Upper lobe of left lung (tissue), 4 donors: Measurements from ENCODE around the gene RPS5.

Source experiments
- EP300 ChIP-seq, 4 donors: sonication (generic); formaldehyde crosslinking; IDR thresholded peaks; one replicate each; pipeline ENCODE4 v1.5.1; 2017; ENCODE audit warnings: antibody characterized with exemption in 4 of 4, control low read depth in 2 of 4
- POLR2AphosphoS5 ChIP-seq, 2 donors: sonication (generic); formaldehyde crosslinking; IDR thresholded peaks; one replicate each; pipeline ENCODE4 v1.5.1; 2017; ENCODE audit warnings: antibody characterized with exemption in 2 of 2

- no peak for TF ChIP-seq EP300 (IDR thresholded peaks at IDR 0.05)
- TF ChIP-seq POLR2AphosphoS5 (IDR thresholded peaks at IDR 0.05): peak; percentile 43 to 45
Measured at GRCh38 chr19:58346961-58347929, 39.8 kb upstream of the RPS5 start.
